HTR-8/SVneo (cell line): ENCODE data around the gene RTN4RL2.

Source experiments
- DNase-seq: peaks from one replicate; pipeline ENCODE4 v3.0.0; 2011; ENCODE audit warnings: low spot score, mixed read lengths; ENCODE audit not compliant: insufficient read length
- FAIRE-seq: peaks from 2 replicates; lab custom pipeline; 2011; peaks lifted over from hg19 to GRCh38; lab: Jason Lieb, UNC

Gene RTN4RL2

DNA sequence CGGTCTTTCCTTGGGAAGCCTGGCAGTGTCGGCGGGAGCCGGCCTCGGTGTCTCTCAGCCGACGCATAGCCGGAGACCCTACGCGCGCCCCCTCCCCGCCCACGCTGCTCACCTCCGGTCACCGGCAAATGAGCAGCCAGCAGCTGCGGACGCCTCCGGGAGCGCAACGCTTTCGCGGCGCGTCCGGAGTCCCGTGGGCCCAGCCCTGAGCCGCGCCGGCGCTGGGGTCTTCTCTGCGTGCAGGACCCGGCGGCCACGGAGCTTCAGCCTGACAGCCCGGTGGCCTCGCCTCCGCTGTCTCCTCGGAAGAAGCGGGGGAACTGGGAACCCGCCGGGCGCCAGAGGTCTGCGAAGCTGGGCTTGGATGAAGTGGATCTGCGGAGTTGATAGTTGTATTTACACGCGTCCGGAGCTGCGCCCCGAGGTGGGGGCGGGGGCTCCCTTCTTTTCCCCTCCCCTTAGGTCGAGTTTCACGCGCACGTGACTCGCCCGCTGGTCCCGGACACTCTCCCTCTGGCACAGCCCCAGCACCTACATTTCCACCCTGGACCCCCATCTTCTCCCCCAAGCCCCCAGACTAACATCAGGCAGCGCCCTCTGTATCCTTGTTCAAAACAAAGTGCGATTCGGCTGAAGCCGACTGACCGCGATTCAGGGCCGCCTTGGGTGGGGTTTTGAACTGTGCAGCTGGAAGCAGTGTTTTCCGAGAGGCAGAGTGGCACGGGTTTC lies 55.2 kb downstream of the RTN4RL2 start, which contains the start of gene SLC43A1:
Gene SLC43A1 (minus strand): TSS at position 371 of the 729 bp plus-strand sequence. CDS start 1,591 bp downstream, outside the sequence.
- FAIRE-seq: peak; percentile 33
- peak; percentile 67 for DNase-seq

DNA sequence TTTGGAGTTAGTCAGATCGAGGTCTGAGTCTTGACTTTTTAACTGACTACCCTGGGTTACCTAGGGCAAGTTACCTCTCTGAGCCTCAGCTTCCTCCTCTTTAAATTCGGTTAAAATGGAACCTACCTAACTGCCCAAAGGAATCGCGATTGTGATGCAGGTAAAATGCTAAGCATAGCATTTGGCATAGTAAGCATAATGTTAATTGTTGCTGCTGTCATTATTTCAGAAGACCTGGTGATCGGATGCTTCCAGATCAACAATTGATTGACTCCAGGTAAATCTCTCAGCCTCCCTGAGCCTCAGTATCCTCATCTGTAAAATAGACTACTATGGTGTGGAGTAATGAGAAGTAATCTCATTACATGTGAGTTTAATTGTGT lies 55.7 kb downstream of the RTN4RL2 start:
- FAIRE-seq: no peak

DNA sequence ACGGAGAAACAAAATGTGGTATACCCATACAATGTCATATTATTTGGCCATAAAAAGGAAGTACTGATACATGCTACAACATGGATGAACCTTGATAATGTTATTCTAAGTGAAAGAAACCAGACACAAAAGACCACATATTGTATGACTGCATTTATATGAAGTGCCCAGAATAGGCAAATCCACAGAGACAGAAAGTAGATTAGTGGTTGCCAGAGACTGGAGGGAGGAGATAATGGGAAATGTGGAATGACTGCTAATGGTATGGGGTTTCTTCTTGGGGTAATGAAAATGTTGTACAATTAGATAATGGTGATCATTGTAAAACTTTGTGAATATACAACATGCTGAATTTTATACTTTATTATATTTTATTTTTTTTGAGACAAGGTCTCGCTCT lies 60.8 kb downstream of the RTN4RL2 start:
- no peak for DNase-seq
- FAIRE-seq: no peak

More for the DNA sequence above, 55.7 kb downstream of the RTN4RL2 start:
- no peak for DNase-seq

DNA sequence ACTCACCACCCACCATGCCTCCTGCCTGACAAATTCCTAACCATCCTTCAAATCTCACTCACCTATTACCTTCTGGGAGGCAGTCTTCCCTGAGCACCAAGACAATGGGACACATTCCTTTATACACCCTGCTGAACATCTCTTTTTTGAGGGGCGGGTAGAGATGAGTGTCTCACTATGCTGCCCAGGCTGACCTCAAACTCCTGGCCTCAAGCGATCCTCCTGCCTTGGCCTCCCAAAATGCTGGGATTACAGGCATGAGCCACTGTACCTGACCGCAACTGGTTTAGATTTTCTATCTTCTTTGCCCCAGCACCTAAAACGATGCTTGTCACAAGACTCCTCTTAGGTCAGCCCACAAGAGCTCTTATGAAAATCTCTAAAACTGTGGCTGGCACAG lies 63.1 kb downstream of the RTN4RL2 start:
- DNase-seq (no peak), FAIRE-seq (no peak)
